Activated CD4-positive, alpha-beta T cell treated with anti-CD3 and anti-CD28 coated beads, Interleukin-2, amount 50 U/mL, for 24 hours (primary cell): Measurements from ENCODE around the gene SLC8A1.

Source experiments
- DNase-seq, 2 donors: peaks; one replicate each; pipeline ENCODE4 v3.0.0-alpha.2; 2020; ENCODE audit warnings: low read depth in 1 of 2, low spot score in 1 of 2

Gene SLC8A1

GRCh38 chr2:40428439-40428838 lies 23.5 kb downstream of the SLC8A1 start:
- DNase-seq: no peak

GRCh38 chr2:40421631-40422297 lies 30.1 kb downstream of the SLC8A1 start:
- DNase-seq: no peak

GRCh38 chr2:40420478-40420877 lies 31.4 kb downstream of the SLC8A1 start:
- no peak for DNase-seq

- no peak for DNase-seq
Observed at GRCh38 chr2:40419364-40419762, 32.5 kb downstream of the SLC8A1 start.

- no peak for DNase-seq
Observed at GRCh38 chr2:40418614-40419363, 33.1 kb downstream of the SLC8A1 start.

- no peak for DNase-seq
Observed at GRCh38 chr2:40416486-40416885, 35.4 kb downstream of the SLC8A1 start.

- DNase-seq: no peak
Observed at GRCh38 chr2:40415391-40415790, 36.5 kb downstream of the SLC8A1 start.

GRCh38 chr2:40412456-40412855 lies 39.4 kb downstream of the SLC8A1 start:
- DNase-seq: no peak

- no peak for DNase-seq
Observed at GRCh38 chr2:40410695-40411094, 41.2 kb downstream of the SLC8A1 start.

- no peak for DNase-seq
Observed at GRCh38 chr2:40409734-40410133, 42.2 kb downstream of the SLC8A1 start.

- no peak for DNase-seq
Observed at GRCh38 chr2:40406485-40407289, 45.2 kb downstream of the SLC8A1 start.

GRCh38 chr2:40405465-40405864 lies 46.4 kb downstream of the SLC8A1 start:
- no peak for DNase-seq

GRCh38 chr2:40404517-40404916 lies 47.4 kb downstream of the SLC8A1 start:
- DNase-seq: no peak

GRCh38 chr2:40403233-40403836 lies 48.6 kb downstream of the SLC8A1 start:
- no peak for DNase-seq

- DNase-seq: no peak
Observed at GRCh38 chr2:40401896-40402295, 50.0 kb downstream of the SLC8A1 start.

- DNase-seq: no peak
Observed at GRCh38 chr2:40400336-40400953, 51.4 kb downstream of the SLC8A1 start.

- no peak for DNase-seq
Observed at GRCh38 chr2:40397765-40398164, 54.1 kb downstream of the SLC8A1 start.

- no peak for DNase-seq
Observed at GRCh38 chr2:40396124-40396523, 55.8 kb downstream of the SLC8A1 start.

- DNase-seq: no peak
Observed at GRCh38 chr2:40395169-40396073, 56.5 kb downstream of the SLC8A1 start.

GRCh38 chr2:40394597-40394996 lies 57.3 kb downstream of the SLC8A1 start:
- DNase-seq: no peak
